Measurements from ENCODE around the gene SLC2A13.
"Not testable (repeated sequence)": the region's sequence is repeated elsewhere in the genome, so short reads cannot be mapped to it uniquely, and the experiment has no call there.

The SLC2A13 gene

GRCh38 chr12:39807043-39807442 lies 298.8 kb downstream of the SLC2A13 start:
- DNase-seq (ENCODE audit: low read depth in 2 of 2), result no peak

- no peak for DNase-seq (ENCODE audit: low read depth in 2 of 2)
Measured at GRCh38 chr12:39805651-39806050, 300.2 kb downstream of the SLC2A13 start.

- no peak for DNase-seq (ENCODE audit: low read depth in 2 of 2)
Measured at GRCh38 chr12:39804898-39805297, 301.0 kb downstream of the SLC2A13 start.

GRCh38 chr12:39804479-39804878 lies 301.4 kb downstream of the SLC2A13 start:
- DNase-seq (ENCODE audit: low read depth in 2 of 2), result no peak

GRCh38 chr12:39803151-39803550 lies 302.7 kb downstream of the SLC2A13 start:
- no peak for DNase-seq (ENCODE audit: low read depth in 2 of 2)

GRCh38 chr12:39798977-39799376 lies 306.9 kb downstream of the SLC2A13 start:
- DNase-seq (ENCODE audit: low read depth in 2 of 2), result no peak

- DNase-seq (ENCODE audit: low read depth in 2 of 2), result no peak
Measured at GRCh38 chr12:39798429-39798828, 307.5 kb downstream of the SLC2A13 start.

- DNase-seq (ENCODE audit: low read depth in 2 of 2), result no peak
Measured at GRCh38 chr12:39795481-39795880, 310.4 kb downstream of the SLC2A13 start.

GRCh38 chr12:39792938-39793337 lies 312.9 kb downstream of the SLC2A13 start:
- no peak for DNase-seq (ENCODE audit: low read depth in 2 of 2)

- DNase-seq (ENCODE audit: low read depth in 2 of 2), result no peak
Measured at GRCh38 chr12:39788239-39788638, 317.6 kb downstream of the SLC2A13 start.

- not testable (repeated sequence) for DNase-seq (ENCODE audit: low read depth in 2 of 2)
Measured at GRCh38 chr12:39785814-39786213, 320.1 kb downstream of the SLC2A13 start.

- no peak for DNase-seq (ENCODE audit: low read depth in 2 of 2)
Measured at GRCh38 chr12:39782026-39782545, 323.8 kb downstream of the SLC2A13 start.

GRCh38 chr12:39780913-39781446 lies 324.9 kb downstream of the SLC2A13 start:
- DNase-seq (ENCODE audit: low read depth in 2 of 2), result no peak

GRCh38 chr12:39780411-39780912 lies 325.4 kb downstream of the SLC2A13 start:
- no peak for DNase-seq (ENCODE audit: low read depth in 2 of 2)

- no peak for DNase-seq (ENCODE audit: low read depth in 2 of 2)
Measured at GRCh38 chr12:39779768-39780340, 326.0 kb downstream of the SLC2A13 start.

- DNase-seq (ENCODE audit: low read depth in 2 of 2), result no peak
Measured at GRCh38 chr12:39777465-39777864, 328.4 kb downstream of the SLC2A13 start.

GRCh38 chr12:39773266-39773665 lies 332.6 kb downstream of the SLC2A13 start:
- DNase-seq (ENCODE audit: low read depth in 2 of 2), result no peak

GRCh38 chr12:39772821-39773259 lies 333.0 kb downstream of the SLC2A13 start:
- DNase-seq (ENCODE audit: low read depth in 2 of 2), result no peak

GRCh38 chr12:39771456-39771855 lies 334.4 kb downstream of the SLC2A13 start:
- no peak for DNase-seq (ENCODE audit: low read depth in 2 of 2)

GRCh38 chr12:39764944-39765560 lies 340.8 kb downstream of the SLC2A13 start:
- no peak for DNase-seq (ENCODE audit: low read depth in 2 of 2)

GRCh38 chr12:39763890-39764169 lies 342.1 kb downstream of the SLC2A13 start:
- no peak for DNase-seq (ENCODE audit: low read depth in 2 of 2)

GRCh38 chr12:39763071-39763889 lies 342.6 kb downstream of the SLC2A13 start:
- DNase-seq (ENCODE audit: low read depth in 2 of 2), result no peak

Measured in stimulated activated CD8-positive, alpha-beta memory T cell treated with anti-CD3 and anti-CD28 coated beads, Interleukin-7, amount 100 ng/mL, for 1 hour (primary cell).